ENCODE data around the gene PDCD7. TPM values are rescaled to one million over a fixed set of nuclear protein-coding genes. Genes with fewer than 3 reads are reported as not detected.
"Not testable (repeated sequence)": the region's sequence is repeated elsewhere in the genome, so short reads cannot be mapped to it uniquely, and the experiment has no call there.

PDCD7 gene, protein sequence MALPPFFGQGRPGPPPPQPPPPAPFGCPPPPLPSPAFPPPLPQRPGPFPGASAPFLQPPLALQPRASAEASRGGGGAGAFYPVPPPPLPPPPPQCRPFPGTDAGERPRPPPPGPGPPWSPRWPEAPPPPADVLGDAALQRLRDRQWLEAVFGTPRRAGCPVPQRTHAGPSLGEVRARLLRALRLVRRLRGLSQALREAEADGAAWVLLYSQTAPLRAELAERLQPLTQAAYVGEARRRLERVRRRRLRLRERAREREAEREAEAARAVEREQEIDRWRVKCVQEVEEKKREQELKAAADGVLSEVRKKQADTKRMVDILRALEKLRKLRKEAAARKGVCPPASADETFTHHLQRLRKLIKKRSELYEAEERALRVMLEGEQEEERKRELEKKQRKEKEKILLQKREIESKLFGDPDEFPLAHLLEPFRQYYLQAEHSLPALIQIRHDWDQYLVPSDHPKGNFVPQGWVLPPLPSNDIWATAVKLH
- 29.1 and 31.4 TPM in 2 replicates for total RNA-seq (2021)
- percentile 75 among the genes with signal in this experiment for Bru-seq, nascent RNA
- percentile 79 among the genes with signal in this experiment for BruChase-seq, experiment 1, labeled RNA remaining after a 2-hour chase
- percentile 82 among the genes with signal in this experiment for BruChase-seq, experiment 2, labeled RNA remaining after a 6-hour chase
- long read RNA-seq, transcript PDCD7-201 (5 exons, 2,851 nt) = major isoform, 44 of 49 reads
- long read RNA-seq, partial matches to known transcripts = 2 of 49 reads
- long read RNA-seq, other reads (novel, unspliced or antisense) = 3 of 49 reads

DNA sequence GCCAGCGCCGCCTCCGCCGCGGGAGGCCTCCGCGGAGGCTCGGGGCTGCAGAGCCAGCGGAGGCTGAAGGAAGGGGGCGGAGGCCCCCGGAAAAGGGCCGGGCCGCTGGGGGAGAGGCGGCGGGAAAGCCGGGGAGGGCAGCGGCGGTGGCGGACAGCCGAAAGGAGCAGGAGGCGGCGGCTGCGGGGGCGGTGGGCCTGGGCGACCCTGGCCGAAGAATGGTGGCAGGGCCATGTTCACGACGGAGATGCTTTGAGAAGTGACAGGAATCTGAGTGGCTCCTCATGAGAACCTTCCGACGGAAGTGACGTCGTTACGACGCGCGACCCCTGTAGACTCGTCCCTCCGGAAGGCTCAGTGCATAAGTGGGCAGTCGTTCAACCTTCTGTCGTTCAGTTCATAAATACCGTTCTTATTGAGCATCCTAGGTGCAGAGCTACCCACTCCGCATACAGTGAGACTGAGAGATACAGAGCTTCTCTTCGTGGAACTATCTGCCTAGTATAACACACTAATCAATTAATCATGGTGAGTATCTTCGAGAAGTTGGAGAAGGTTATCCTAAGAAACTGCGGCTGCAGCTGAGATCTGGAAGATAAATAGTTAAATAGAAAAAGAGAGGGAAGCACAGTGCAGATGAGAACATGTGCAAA lies at the start of gene PDCD7:
Gene PDCD7 (minus strand): TSS at position 261 of the 653 bp plus-strand sequence. CDS start 27 bp downstream, at position 234.
- Histone ChIP-seq H3K79me2 (ENCODE audit: low read depth) (peaks cover 22% of the 10 kb centered on the region), H3K36me3 (ENCODE audit: low read depth) (no peaks in the 10 kb centered on the region), H3K4me3 (peak within 1 kb of the TSS; percentile 78), H3F3A (ENCODE audit: insufficient read depth, low read depth) (no peaks in the 10 kb centered on the region), H2AFZ (peak within 1 kb of the TSS; percentile 89), H3K27ac (0 out of 2 replicates have a peak within 1 kb of the TSS, but pooled peaks have one; percentile 23), H3K9me2 (ENCODE audit: insufficient read depth) (no peaks in the 10 kb centered on the region), H3K9me3 (ENCODE audit: insufficient read depth, low read depth) (no peaks in the 10 kb centered on the region), H3K4me2 (peak within 1 kb of the TSS; percentile 83), H3K27me3 (ENCODE audit: insufficient read depth, low read depth) (no peaks in the 10 kb centered on the region), H3K4me1 (replicated peaks; ENCODE audit: insufficient read depth) (0 out of 2 replicates have a peak, but pooled peaks cover 5% of the 10 kb centered on the region), H4K20me1 (ENCODE audit: insufficient read depth) (0 out of 2 replicates have a peak, but pooled peaks cover 3% of the 10 kb centered on the region)
- CTCF ChIA-PET = no interaction called here
- intact Hi-C loops (cut with micrococcal nuclease; ENCODE audit: unreplicated experiment) = no loop called here
- POLR2A ChIA-PET (ENCODE audit: unreplicated experiment) = interaction anchor here (0.5 to 0.7 kb wide), 4 partner anchors 11 to 251 kb away, joined by 3 to 8 read pairs (median 4); partner anchors contain the start of genes PARP16 and SPG21
- no peak for TF ChIP-seq EZH2 (IDR thresholded peaks at IDR 0.05; ENCODE audit: low read depth)
- TF ChIP-seq, protein P1, sequence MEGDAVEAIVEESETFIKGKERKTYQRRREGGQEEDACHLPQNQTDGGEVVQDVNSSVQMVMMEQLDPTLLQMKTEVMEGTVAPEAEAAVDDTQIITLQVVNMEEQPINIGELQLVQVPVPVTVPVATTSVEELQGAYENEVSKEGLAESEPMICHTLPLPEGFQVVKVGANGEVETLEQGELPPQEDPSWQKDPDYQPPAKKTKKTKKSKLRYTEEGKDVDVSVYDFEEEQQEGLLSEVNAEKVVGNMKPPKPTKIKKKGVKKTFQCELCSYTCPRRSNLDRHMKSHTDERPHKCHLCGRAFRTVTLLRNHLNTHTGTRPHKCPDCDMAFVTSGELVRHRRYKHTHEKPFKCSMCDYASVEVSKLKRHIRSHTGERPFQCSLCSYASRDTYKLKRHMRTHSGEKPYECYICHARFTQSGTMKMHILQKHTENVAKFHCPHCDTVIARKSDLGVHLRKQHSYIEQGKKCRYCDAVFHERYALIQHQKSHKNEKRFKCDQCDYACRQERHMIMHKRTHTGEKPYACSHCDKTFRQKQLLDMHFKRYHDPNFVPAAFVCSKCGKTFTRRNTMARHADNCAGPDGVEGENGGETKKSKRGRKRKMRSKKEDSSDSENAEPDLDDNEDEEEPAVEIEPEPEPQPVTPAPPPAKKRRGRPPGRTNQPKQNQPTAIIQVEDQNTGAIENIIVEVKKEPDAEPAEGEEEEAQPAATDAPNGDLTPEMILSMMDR (conservative IDR thresholded peaks at IDR 0.05) = no peak
- peak; percentile 70 to 82 for DNase-seq
- no TSS peak for BruUV-seq (replicated peaks)

DNA sequence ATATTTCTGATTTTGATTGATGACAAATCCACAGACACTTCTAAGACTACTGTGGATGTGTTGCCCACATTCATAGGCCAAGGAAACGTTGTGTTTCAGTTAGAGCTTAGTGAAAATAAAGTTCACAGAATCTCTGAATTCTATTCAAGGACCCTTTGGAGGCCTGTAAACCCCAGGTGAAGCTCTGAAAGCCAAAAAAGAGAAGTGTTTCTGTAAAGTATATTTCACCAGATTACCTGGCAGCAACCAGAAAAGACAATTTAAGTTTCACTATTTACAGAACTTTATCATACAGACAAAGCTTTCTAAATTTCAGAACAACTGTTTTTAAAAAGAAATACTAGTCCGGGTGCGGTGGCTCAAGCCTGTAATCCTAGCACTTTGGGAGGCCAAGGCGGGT lies 48.9 kb upstream of the PDCD7 start:
- peaks cover 5% of the 10 kb centered on the region; the same call in 1 of the 2 replicates for H3F3A ChIP-seq (ENCODE audit: insufficient read depth, low read depth)
- intact Hi-C loops (cut with micrococcal nuclease; ENCODE audit: unreplicated experiment) = loop anchor here (10.0 kb wide), 1 partner anchor 128 kb away; no protein-coding TSS in a partner anchor
- H2AFZ ChIP-seq = no peak overlapping the region
- peaks cover 6% of the 10 kb centered on the region; the same call in 1 of the 2 replicates for H3K36me3 ChIP-seq (ENCODE audit: low read depth)
- no peaks in the 10 kb centered on the region for H3K27me3 ChIP-seq (ENCODE audit: insufficient read depth, low read depth)
- no peaks in the 10 kb centered on the region for H3K9me3 ChIP-seq (ENCODE audit: insufficient read depth, low read depth)
- H3K27ac ChIP-seq = no peak overlapping the region
- H4K20me1 ChIP-seq (ENCODE audit: insufficient read depth) = peaks cover 10% of the 10 kb centered on the region; the same call in 1 of the 2 replicates
- no peak for DNase-seq
- peak overlapping the region; percentile 26; the same call in 1 of the 2 replicates for H3K4me2 ChIP-seq
- ChIA-PET POLR2A (ENCODE audit: unreplicated experiment) (no interaction called here), CTCF (interaction anchor here (0.5 to 0.7 kb wide), 2 partner anchors 82 to 130 kb away, joined by 3 to 5 read pairs; no protein-coding TSS in a partner anchor)
- no TSS peak for BruUV-seq (replicated peaks)
- H3K4me3 ChIP-seq = no peak overlapping the region
- H3K9me2 ChIP-seq (ENCODE audit: insufficient read depth) = no peaks in the 10 kb centered on the region
- peaks cover 45% of the 10 kb centered on the region for H3K79me2 ChIP-seq (ENCODE audit: low read depth)
- TF ChIP-seq EZH2 (IDR thresholded peaks at IDR 0.05; ENCODE audit: low read depth) = no peak
- TF ChIP-seq, protein P1 (conservative IDR thresholded peaks at IDR 0.05) = no peak
- H3K4me1 ChIP-seq (replicated peaks; ENCODE audit: insufficient read depth) = no peaks in the 10 kb centered on the region

- H3K4me1 ChIP-seq (replicated peaks; ENCODE audit: insufficient read depth); BruUV-seq (replicated peaks); H4K20me1 ChIP-seq (ENCODE audit: insufficient read depth); H2AFZ ChIP-seq; H3K4me3 ChIP-seq; H3K27me3 ChIP-seq (ENCODE audit: insufficient read depth, low read depth); DNase-seq; H3K4me2 ChIP-seq; POLR2A ChIA-PET (ENCODE audit: unreplicated experiment); H3K9me2 ChIP-seq (ENCODE audit: insufficient read depth); H3F3A ChIP-seq (ENCODE audit: insufficient read depth, low read depth); H3K27ac ChIP-seq; H3K9me3 ChIP-seq (ENCODE audit: insufficient read depth, low read depth); H3K36me3 ChIP-seq (ENCODE audit: low read depth): not testable (repeated sequence)
- CTCF ChIA-PET = interaction anchor here (0.5 kb wide), 1 partner anchor 130 kb away, joined by 3 read pairs; no protein-coding TSS in a partner anchor
- peaks cover 45% of the 10 kb centered on the region for H3K79me2 ChIP-seq (ENCODE audit: low read depth)
- intact Hi-C loops (cut with micrococcal nuclease; ENCODE audit: unreplicated experiment) = loop anchor here (10.0 kb wide), 1 partner anchor 127 kb away; no protein-coding TSS in a partner anchor
Measured at GRCh38 chr15:65181582-65182353, 48.2 kb upstream of the PDCD7 start.
